ENCODE measurements around the gene ARHGAP20.

- TF ChIP-seq CTCF (IDR thresholded peaks at IDR 0.05) (no peak), POLR2A (IDR thresholded peaks at IDR 0.05) (no peak)
Measured at GRCh38 chr11:110606415-110606814, 105.8 kb downstream of the ARHGAP20 start.
